HL-60 (cell line): Measurements from ENCODE around the gene CSF3.
"Not testable (repeated sequence)": the region's sequence is repeated elsewhere in the genome, so short reads cannot be mapped to it uniquely, and the experiment has no call there.

Experiments
- DNase-seq, 2 experiments: peaks; one replicate each; pipeline ENCODE4 v3.0.0-alpha.2; 2010 to 2020; ENCODE audit warnings: low read depth in 1 of 2, low spot score in 1 of 2
- H3K27ac ChIP-seq: fragments of 250-450 bp; sonication (Bioruptor Pico); replicated peaks from 2 replicates; pipeline ENCODE4 v1.5.1; 2020; ENCODE audit warnings: mild to moderate bottlenecking, moderate library complexity
- H3K27me3 ChIP-seq: fragments of 250-450 bp; sonication (Bioruptor Pico); 2 replicates; pipeline ENCODE4 v1.5.1; 2021; ENCODE audit warnings: mild to moderate bottlenecking, moderate library complexity; ENCODE audit not compliant: insufficient read depth, poor library complexity, severe bottlenecking
- H3K4me3 ChIP-seq: replicated peaks from 2 replicates; pipeline ENCODE4 v1.5.1; 2011; ENCODE audit warnings: mild to moderate bottlenecking, control low read depth, low read length; ENCODE audit not compliant: insufficient read depth
- CTCF ChIP-seq: IDR thresholded peaks from one replicate; pipeline ENCODE4 v1.5.1; 2011; ENCODE audit warnings: low read length, control low read depth, inconsistent platforms; ENCODE audit not compliant: insufficient read depth
- GABPA ChIP-seq: IDR thresholded peaks from 2 replicates; pipeline ENCODE4 v1.6.1; 2012; ENCODE audit warnings: low read depth
- POLR2AphosphoS5 ChIP-seq: IDR thresholded peaks from 2 replicates; pipeline ENCODE4 v1.6.1; 2012; ENCODE audit warnings: low read depth
- REST ChIP-seq: IDR thresholded peaks from 2 replicates; pipeline ENCODE4 v1.6.1; 2012; ENCODE audit warnings: low read depth; ENCODE audit not compliant: insufficient replicate concordance
- SPI1 ChIP-seq: IDR thresholded peaks from 2 replicates; pipeline ENCODE4 v1.6.1; 2012; ENCODE audit warnings: low read depth, mild to moderate bottlenecking, borderline replicate concordance

CSF3 gene

DNA sequence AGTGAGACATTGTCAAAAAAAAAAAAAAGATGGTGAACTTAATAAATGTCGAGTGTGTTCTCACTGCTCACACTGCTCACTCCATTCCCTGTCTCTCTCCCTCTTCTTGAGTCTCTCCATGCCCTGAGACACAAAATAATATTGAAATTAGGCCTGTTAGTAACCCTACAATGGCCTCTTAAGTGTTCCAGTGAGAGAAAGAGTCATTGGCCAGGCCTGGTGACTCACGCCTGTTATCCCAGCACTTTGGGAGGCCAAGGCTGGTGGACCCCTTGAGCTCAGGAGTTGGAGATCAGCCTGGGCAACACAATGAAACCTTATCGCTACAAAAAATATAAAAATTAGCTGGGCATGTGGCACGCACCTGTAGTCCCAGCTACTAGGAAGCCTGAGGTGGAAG lies 16.2 kb upstream of the CSF3 start:
- no peak for TF ChIP-seq POLR2AphosphoS5
- no peak for TF ChIP-seq REST
- no peak for TF ChIP-seq SPI1
- TF ChIP-seq GABPA: no peak
- TF ChIP-seq CTCF: no peak
- no peak for DNase-seq
- Histone ChIP-seq H3K27ac (no peak overlapping the region), H3K4me3 (no peak overlapping the region), H3K27me3 (no peaks in the 10 kb centered on the region)

DNA sequence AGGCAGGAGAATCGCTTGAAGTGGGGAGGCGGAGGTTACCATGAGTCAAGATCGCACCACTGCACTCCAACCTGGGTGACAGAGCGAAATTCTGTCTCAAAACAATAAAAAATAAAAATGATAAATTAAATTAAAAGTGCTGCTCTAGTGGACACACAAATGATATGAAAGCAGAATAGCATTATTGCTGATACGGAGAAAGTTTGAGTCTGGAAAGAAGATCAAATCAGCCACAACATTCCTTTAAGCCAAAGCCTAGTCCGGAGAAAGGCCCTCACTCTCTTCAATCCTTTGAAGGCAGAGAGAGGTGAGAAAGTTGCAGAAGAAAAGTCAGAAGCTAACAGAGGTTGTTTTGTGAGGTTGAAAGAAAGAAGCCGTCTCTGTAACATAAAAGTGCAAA lies 15.1 kb upstream of the CSF3 start:
- DNase-seq: no peak

GRCh38 chr17:40001335-40001734 lies 13.9 kb upstream of the CSF3 start:
- DNase-seq, H3K27ac ChIP-seq, H3K4me3 ChIP-seq: not testable (repeated sequence)

More for the DNA sequence above, 15.1 kb upstream of the CSF3 start:
- TF ChIP-seq REST (no peak), SPI1 (no peak), POLR2AphosphoS5 (no peak), GABPA (no peak), CTCF (no peak)
- Histone ChIP-seq H3K4me3 (no peak overlapping the region), H3K27me3 (no peaks in the 10 kb centered on the region), H3K27ac (no peak overlapping the region)

DNA sequence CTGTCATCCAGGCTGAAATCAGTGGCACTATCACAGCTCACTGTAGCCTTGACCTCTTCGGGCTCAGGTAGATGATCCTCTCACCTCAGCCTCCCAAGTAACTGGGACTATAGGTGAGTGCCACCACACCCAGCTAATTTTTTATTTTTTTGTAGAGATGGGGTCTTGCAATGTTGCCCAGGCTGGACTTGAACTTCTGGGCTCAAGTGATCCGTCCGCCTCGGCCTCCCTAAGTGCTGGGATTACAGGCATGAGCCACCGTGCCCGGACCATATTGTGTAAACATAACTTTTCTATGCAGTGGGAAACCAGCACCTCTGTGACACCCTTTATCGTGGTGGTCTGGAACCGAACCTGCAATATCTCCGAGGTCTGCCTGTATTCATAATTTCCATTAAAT lies 11.2 kb upstream of the CSF3 start:
- Histone ChIP-seq H3K4me3 (no peak overlapping the region), H3K27ac (no peak overlapping the region), H3K27me3 (no peaks in the 10 kb centered on the region)
- no peak for TF ChIP-seq REST
- no peak for TF ChIP-seq SPI1
- no peak for TF ChIP-seq CTCF
- no peak for TF ChIP-seq POLR2AphosphoS5
- no peak for TF ChIP-seq GABPA
- no peak for DNase-seq

More at GRCh38 chr17:40001335-40001734, 13.9 kb upstream of the CSF3 start:
- H3K27me3 ChIP-seq: not testable (repeated sequence)
